H1 (cell line): Measurements from ENCODE around the gene CCDC7. TPM values are rescaled to one million over a fixed set of nuclear protein-coding genes. Genes with fewer than 3 reads are reported as not detected.

Source experiments
- KDM1A ChIP-seq: fragments of 200-600, 300-600 bp; sonication (generic); IDR thresholded peaks from 2 replicates; pipeline ENCODE4 v1.7.1; 2016; ENCODE audit warnings: mild to moderate bottlenecking, low read length, borderline replicate concordance
- POLR2AphosphoS5 ChIP-seq: IDR thresholded peaks from 2 replicates; pipeline ENCODE4 v1.6.1; 2011; ENCODE audit warnings: low read depth, low read length
- SAP30 ChIP-seq: fragments of 300-600 bp; sonication (generic); IDR thresholded peaks from 2 replicates; pipeline ENCODE4 v1.7.1; 2012; ENCODE audit warnings: low read length, moderate library complexity, mild to moderate bottlenecking, inconsistent platforms; ENCODE audit not compliant: insufficient read depth, insufficient replicate concordance
- polyA plus RNA-seq, 7 experiments: library from polyadenylated mRNA; depleted of rRNA in 3 of 7; stranded (reverse) in 5 of 7; unstranded in 2 of 7; fragments of >200 nt in 5 of 7; fragments of 200-250 nt in 2 of 7; gene quantifications; 1 replicate in 5 of 7; 2 replicates in 1 of 7; 4 replicates in 1 of 7; pipeline versions ENCODE4 v1.2.1 to v1.2.3, GENCODE V29; 2011 to 2013; ENCODE audit warnings: missing spikeins in 2 of 7, mixed read lengths in 2 of 7
- total RNA-seq: library from RNA; stranded (reverse); fragmentation: NEBNext Ultra II Directional; extraction: Animal tissue kit (Norgen Biotek cat#: 25700); gene quantifications from 2 replicates; pipeline ENCODE4 v1.2.1, GENCODE V29; 2021

Gene CCDC7
- total and polyA plus RNA-seq, 2 of the 8 experiments (the other 6 are each of a cell fraction or from before 2014, with no cell fraction given): 0.18 to 0.74 TPM

DNA sequence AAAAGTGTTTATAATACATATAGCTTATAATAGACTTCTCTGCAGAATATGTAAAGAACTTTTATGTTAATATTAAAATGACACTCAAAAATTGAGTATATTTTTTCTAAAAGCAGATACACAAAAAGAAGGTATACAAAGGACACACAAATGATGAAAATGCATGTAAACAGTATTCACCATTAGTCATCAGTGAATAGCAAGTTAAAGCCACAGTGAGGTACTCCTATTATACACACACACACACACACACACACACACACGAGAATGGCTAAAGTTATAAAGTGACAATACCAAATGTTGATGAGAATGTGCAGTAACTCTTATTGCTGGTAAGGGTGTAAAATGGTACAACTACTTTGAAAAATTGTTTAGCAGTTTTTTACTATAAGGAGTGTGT, 419.2 kb downstream of the CCDC7 start (continued):
- TF ChIP-seq SAP30 (no peak), KDM1A (no peak), POLR2AphosphoS5 (no peak)
- TF ChIP-seq, all 59 proteins: peak for 0
